MM.1S (cell line): Measurements from ENCODE around the gene CRTAC1.

Experiments
- EZH2 ChIP-seq: fragments of 300-600 bp; sonication (generic); optimal IDR thresholded peaks from 2 replicates; pipeline ENCODE3; 2017; ENCODE audit warnings: low read depth, mild to moderate bottlenecking, antibody characterized with exemption, low read length, mixed read lengths
- EZH2phosphoT487 ChIP-seq: fragments of 300-600 bp; sonication (generic); IDR thresholded peaks from 2 replicates; pipeline ENCODE4 v1.6.1; 2018; ENCODE audit warnings: antibody characterized with exemption, low read length
- TF ChIP-seq, protein P1 (sequence below): fragments of 300-600 bp; sonication (generic); IDR thresholded peaks from 2 replicates; pipeline ENCODE4 v1.5.1; 2016; ENCODE audit warnings: antibody characterized with exemption, low read length, mixed read lengths

- TF ChIP-seq, protein P1, sequence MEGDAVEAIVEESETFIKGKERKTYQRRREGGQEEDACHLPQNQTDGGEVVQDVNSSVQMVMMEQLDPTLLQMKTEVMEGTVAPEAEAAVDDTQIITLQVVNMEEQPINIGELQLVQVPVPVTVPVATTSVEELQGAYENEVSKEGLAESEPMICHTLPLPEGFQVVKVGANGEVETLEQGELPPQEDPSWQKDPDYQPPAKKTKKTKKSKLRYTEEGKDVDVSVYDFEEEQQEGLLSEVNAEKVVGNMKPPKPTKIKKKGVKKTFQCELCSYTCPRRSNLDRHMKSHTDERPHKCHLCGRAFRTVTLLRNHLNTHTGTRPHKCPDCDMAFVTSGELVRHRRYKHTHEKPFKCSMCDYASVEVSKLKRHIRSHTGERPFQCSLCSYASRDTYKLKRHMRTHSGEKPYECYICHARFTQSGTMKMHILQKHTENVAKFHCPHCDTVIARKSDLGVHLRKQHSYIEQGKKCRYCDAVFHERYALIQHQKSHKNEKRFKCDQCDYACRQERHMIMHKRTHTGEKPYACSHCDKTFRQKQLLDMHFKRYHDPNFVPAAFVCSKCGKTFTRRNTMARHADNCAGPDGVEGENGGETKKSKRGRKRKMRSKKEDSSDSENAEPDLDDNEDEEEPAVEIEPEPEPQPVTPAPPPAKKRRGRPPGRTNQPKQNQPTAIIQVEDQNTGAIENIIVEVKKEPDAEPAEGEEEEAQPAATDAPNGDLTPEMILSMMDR, result no peak
- no peak for TF ChIP-seq EZH2
- TF ChIP-seq EZH2phosphoT487, result no peak
Observed at GRCh38 chr10:97999066-97999922, 31.1 kb downstream of the CRTAC1 start.
